ENCODE measurements around the gene EFNA4.

EFNA4 gene

DNA sequence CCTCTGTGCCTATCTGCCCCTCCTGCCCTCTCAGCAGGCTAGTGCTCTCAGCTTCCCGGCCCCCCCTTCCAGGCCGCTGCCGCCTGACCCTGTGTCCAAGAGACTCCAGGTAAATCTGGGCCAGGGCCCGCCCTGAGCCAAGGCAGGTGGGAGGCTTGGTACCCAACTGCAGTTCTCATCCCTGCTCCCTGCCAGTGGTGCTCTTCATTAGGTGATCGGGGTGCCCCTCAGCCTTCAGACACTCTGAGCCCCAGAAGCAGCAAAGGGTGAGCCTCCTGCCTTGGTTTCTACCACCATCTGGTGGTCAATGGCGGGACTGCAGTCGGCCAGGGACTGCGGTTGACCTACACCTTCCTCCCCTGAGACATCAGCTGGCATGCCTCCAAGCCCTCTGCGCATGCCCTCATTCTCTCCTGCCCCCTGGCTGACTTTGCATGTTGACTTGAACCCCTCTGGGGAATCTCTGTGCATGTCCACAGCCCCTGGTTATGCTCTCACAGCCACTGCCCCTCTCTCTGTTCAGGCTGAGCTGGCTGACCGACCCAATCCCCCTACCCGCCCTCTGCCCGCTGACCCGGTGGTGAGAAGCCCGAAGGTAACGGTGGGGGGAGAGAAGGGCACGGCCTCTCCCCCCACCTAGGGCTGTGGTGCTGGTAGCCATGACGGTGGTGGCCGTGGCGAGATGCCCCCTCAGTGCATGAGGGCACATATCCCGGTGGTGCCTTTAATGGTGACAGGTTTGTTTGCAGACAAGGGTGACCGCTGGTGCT is 2.0 kb upstream of the EFNA4 start (continued):
- TF ChIP-seq ZNF48 (tag by site-specific recombination; IDR thresholded peaks at IDR 0.05) = no peak
- no peak for TF ChIP-seq ZNF366 (tag by site-specific recombination; conservative IDR thresholded peaks at IDR 0.05)
- no peak for TF ChIP-seq ZNF776 (tag by site-specific recombination; IDR thresholded peaks at IDR 0.05; ENCODE audit: borderline replicate concordance)
- TF ChIP-seq, protein P1, sequence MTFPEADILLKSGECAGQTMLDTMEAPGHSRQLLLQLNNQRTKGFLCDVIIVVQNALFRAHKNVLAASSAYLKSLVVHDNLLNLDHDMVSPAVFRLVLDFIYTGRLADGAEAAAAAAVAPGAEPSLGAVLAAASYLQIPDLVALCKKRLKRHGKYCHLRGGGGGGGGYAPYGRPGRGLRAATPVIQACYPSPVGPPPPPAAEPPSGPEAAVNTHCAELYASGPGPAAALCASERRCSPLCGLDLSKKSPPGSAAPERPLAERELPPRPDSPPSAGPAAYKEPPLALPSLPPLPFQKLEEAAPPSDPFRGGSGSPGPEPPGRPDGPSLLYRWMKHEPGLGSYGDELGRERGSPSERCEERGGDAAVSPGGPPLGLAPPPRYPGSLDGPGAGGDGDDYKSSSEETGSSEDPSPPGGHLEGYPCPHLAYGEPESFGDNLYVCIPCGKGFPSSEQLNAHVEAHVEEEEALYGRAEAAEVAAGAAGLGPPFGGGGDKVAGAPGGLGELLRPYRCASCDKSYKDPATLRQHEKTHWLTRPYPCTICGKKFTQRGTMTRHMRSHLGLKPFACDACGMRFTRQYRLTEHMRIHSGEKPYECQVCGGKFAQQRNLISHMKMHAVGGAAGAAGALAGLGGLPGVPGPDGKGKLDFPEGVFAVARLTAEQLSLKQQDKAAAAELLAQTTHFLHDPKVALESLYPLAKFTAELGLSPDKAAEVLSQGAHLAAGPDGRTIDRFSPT (tag by site-specific recombination; IDR thresholded peaks at IDR 0.05) = peak; percentile 82
- no peak for TF ChIP-seq SALL2 (tag by site-specific recombination; IDR thresholded peaks at IDR 0.05; ENCODE audit: borderline replicate concordance)
- peak; percentile 58 for TF ChIP-seq ZNF341 (tag by site-specific recombination; IDR thresholded peaks at IDR 0.05; ENCODE audit: low read depth)
- TF ChIP-seq ZNF354C (tag by site-specific recombination; IDR thresholded peaks at IDR 0.05; ENCODE audit: borderline replicate concordance, low read depth) = no peak
- TF ChIP-seq KLF10 (tag by site-specific recombination; IDR thresholded peaks at IDR 0.05) = no peak; the same call in 1 of the 2 replicates
- TF ChIP-seq, protein P2, sequence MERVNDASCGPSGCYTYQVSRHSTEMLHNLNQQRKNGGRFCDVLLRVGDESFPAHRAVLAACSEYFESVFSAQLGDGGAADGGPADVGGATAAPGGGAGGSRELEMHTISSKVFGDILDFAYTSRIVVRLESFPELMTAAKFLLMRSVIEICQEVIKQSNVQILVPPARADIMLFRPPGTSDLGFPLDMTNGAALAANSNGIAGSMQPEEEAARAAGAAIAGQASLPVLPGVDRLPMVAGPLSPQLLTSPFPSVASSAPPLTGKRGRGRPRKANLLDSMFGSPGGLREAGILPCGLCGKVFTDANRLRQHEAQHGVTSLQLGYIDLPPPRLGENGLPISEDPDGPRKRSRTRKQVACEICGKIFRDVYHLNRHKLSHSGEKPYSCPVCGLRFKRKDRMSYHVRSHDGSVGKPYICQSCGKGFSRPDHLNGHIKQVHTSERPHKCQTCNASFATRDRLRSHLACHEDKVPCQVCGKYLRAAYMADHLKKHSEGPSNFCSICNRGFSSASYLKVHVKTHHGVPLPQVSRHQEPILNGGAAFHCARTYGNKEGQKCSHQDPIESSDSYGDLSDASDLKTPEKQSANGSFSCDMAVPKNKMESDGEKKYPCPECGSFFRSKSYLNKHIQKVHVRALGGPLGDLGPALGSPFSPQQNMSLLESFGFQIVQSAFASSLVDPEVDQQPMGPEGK (tag by site-specific recombination; IDR thresholded peaks at IDR 0.05) = peak; percentile 7; the same call in 1 of the 2 replicates
- TF ChIP-seq ZXDB (tag by site-specific recombination; IDR thresholded peaks at IDR 0.05) = 0 out of 2 replicates have a peak, but pooled peaks have one; percentile 32
- TF ChIP-seq ZNF623 (tag by site-specific recombination; IDR thresholded peaks at IDR 0.05) = no peak
- no peak for TF ChIP-seq MEIS1 (CRISPR knock-in tag; IDR thresholded peaks at IDR 0.05; ENCODE audit: borderline replicate concordance)
- peak; percentile 76 for TF ChIP-seq GLIS2 (tag by site-specific recombination; IDR thresholded peaks at IDR 0.05)
- TF ChIP-seq, protein P3, sequence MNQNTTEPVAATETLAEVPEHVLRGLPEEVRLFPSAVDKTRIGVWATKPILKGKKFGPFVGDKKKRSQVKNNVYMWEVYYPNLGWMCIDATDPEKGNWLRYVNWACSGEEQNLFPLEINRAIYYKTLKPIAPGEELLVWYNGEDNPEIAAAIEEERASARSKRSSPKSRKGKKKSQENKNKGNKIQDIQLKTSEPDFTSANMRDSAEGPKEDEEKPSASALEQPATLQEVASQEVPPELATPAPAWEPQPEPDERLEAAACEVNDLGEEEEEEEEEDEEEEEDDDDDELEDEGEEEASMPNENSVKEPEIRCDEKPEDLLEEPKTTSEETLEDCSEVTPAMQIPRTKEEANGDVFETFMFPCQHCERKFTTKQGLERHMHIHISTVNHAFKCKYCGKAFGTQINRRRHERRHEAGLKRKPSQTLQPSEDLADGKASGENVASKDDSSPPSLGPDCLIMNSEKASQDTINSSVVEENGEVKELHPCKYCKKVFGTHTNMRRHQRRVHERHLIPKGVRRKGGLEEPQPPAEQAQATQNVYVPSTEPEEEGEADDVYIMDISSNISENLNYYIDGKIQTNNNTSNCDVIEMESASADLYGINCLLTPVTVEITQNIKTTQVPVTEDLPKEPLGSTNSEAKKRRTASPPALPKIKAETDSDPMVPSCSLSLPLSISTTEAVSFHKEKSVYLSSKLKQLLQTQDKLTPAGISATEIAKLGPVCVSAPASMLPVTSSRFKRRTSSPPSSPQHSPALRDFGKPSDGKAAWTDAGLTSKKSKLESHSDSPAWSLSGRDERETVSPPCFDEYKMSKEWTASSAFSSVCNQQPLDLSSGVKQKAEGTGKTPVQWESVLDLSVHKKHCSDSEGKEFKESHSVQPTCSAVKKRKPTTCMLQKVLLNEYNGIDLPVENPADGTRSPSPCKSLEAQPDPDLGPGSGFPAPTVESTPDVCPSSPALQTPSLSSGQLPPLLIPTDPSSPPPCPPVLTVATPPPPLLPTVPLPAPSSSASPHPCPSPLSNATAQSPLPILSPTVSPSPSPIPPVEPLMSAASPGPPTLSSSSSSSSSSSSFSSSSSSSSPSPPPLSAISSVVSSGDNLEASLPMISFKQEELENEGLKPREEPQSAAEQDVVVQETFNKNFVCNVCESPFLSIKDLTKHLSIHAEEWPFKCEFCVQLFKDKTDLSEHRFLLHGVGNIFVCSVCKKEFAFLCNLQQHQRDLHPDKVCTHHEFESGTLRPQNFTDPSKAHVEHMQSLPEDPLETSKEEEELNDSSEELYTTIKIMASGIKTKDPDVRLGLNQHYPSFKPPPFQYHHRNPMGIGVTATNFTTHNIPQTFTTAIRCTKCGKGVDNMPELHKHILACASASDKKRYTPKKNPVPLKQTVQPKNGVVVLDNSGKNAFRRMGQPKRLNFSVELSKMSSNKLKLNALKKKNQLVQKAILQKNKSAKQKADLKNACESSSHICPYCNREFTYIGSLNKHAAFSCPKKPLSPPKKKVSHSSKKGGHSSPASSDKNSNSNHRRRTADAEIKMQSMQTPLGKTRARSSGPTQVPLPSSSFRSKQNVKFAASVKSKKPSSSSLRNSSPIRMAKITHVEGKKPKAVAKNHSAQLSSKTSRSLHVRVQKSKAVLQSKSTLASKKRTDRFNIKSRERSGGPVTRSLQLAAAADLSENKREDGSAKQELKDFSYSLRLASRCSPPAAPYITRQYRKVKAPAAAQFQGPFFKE (tag by site-specific recombination; IDR thresholded peaks at IDR 0.05; ENCODE audit: borderline replicate concordance) = no peak
- TF ChIP-seq ZNF514 (tag by site-specific recombination; IDR thresholded peaks at IDR 0.05) = no peak
- no peak for TF ChIP-seq ZNF140 (tag by site-specific recombination; IDR thresholded peaks at IDR 0.05)
- TF ChIP-seq GLI4 (tag by site-specific recombination; IDR thresholded peaks at IDR 0.05) = no peak
- TF ChIP-seq ZNF23 (tag by site-specific recombination; IDR thresholded peaks at IDR 0.05; ENCODE audit: borderline replicate concordance) = no peak
- no peak for TF ChIP-seq ZNF777 (tag by site-specific recombination; IDR thresholded peaks at IDR 0.05; ENCODE audit: borderline replicate concordance)
- TF ChIP-seq, protein P4, sequence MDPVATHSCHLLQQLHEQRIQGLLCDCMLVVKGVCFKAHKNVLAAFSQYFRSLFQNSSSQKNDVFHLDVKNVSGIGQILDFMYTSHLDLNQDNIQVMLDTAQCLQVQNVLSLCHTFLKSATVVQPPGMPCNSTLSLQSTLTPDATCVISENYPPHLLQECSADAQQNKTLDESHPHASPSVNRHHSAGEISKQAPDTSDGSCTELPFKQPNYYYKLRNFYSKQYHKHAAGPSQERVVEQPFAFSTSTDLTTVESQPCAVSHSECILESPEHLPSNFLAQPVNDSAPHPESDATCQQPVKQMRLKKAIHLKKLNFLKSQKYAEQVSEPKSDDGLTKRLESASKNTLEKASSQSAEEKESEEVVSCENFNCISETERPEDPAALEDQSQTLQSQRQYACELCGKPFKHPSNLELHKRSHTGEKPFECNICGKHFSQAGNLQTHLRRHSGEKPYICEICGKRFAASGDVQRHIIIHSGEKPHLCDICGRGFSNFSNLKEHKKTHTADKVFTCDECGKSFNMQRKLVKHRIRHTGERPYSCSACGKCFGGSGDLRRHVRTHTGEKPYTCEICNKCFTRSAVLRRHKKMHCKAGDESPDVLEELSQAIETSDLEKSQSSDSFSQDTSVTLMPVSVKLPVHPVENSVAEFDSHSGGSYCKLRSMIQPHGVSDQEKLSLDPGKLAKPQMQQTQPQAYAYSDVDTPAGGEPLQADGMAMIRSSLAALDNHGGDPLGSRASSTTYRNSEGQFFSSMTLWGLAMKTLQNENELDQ (tag by site-specific recombination; IDR thresholded peaks at IDR 0.05; ENCODE audit: low read depth) = no peak
- peak; percentile 83 for TF ChIP-seq ZNF423 (tag by site-specific recombination; IDR thresholded peaks at IDR 0.05)
- no peak for TF ChIP-seq TCF7L2 (IDR thresholded peaks at IDR 0.05; ENCODE audit: borderline replicate concordance, low read depth, low read length)
- TF ChIP-seq, protein P5, sequence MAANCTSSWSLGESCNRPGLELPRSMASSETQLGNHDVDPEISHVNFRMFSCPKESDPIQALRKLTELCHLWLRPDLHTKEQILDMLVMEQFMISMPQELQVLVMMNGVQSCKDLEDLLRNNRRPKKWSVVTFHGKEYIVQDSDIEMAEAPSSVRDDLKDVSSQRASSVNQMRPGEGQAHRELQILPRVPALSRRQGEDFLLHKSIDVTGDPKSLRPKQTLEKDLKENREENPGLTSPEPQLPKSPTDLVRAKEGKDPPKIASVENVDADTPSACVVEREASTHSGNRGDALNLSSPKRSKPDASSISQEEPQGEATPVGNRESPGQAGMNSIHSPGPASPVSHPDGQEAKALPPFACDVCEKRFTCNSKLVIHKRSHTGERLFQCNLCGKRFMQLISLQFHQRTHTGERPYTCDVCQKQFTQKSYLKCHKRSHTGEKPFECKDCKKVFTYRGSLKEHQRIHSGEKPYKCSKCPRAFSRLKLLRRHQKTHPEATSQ (tag by site-specific recombination; IDR thresholded peaks at IDR 0.05) = no peak
- no peak for TF ChIP-seq ZNF768 (tag by site-specific recombination; IDR thresholded peaks at IDR 0.05)
- TF ChIP-seq YY2 (tag by site-specific recombination; IDR thresholded peaks at IDR 0.05) = no peak
